NCI-H2171 (cell line): Measurements from ENCODE around the gene RFPL3.
A peak's percentile ranks its signal among the peaks of the same experiment; 100 is the strongest.
"Not testable (repeated sequence)": the region's sequence is repeated elsewhere in the genome, so short reads cannot be mapped to it uniquely, and the experiment has no call there.

Experiments used
- DNase-seq: peaks from one replicate; lab custom pipeline; 2025; lab: John Stamatoyannopoulos, UW

RFPL3 gene

GRCh38 chr22:32357567-32357966 lies at the start of gene RFPL3:
TSS of gene RFPL3 (plus strand) at chr22:32357867. CDS start at chr22:32358072, 205 bp downstream.
- DNase-seq, result not testable (repeated sequence)

GRCh38 chr22:32308191-32308590 lies 49.5 kb upstream of the RFPL3 start:
- no peak for DNase-seq

- DNase-seq, result no peak
These were observed 48.7 kb upstream of the RFPL3 start for GRCh38 chr22:32308934-32309333.

- no peak for DNase-seq
These were observed 47.9 kb upstream of the RFPL3 start for GRCh38 chr22:32309585-32310251.

- DNase-seq, result no peak
These were observed 46.9 kb upstream of the RFPL3 start for GRCh38 chr22:32310777-32311176.

- DNase-seq, result peak; percentile 25
These were observed 46.1 kb upstream of the RFPL3 start for GRCh38 chr22:32311551-32312071.

GRCh38 chr22:32312748-32313147 lies 44.9 kb upstream of the RFPL3 start:
- no peak for DNase-seq

GRCh38 chr22:32313532-32313931 lies 44.1 kb upstream of the RFPL3 start:
- no peak for DNase-seq

- DNase-seq, result no peak
These were observed 40.1 kb upstream of the RFPL3 start for GRCh38 chr22:32317524-32317923.

GRCh38 chr22:32318361-32318760 lies 39.3 kb upstream of the RFPL3 start:
- DNase-seq, result no peak

- no peak for DNase-seq
These were observed 37.7 kb upstream of the RFPL3 start for GRCh38 chr22:32319861-32320406.

GRCh38 chr22:32322986-32323385 lies 34.7 kb upstream of the RFPL3 start:
- no peak for DNase-seq

- DNase-seq, result no peak
These were observed 34.0 kb upstream of the RFPL3 start for GRCh38 chr22:32323513-32324164.

- no peak for DNase-seq
These were observed 32.9 kb upstream of the RFPL3 start for GRCh38 chr22:32324505-32325415.

GRCh38 chr22:32325416-32325801 lies 32.3 kb upstream of the RFPL3 start:
- no peak for DNase-seq

GRCh38 chr22:32325811-32326237 lies 31.8 kb upstream of the RFPL3 start:
- DNase-seq, result no peak

- no peak for DNase-seq
These were observed 31.0 kb upstream of the RFPL3 start for GRCh38 chr22:32326647-32327046.

- DNase-seq, result no peak
These were observed 30.6 kb upstream of the RFPL3 start for GRCh38 chr22:32327066-32327465.

GRCh38 chr22:32327596-32328171 lies 30.0 kb upstream of the RFPL3 start:
- DNase-seq, result no peak

- no peak for DNase-seq
These were observed 29.1 kb upstream of the RFPL3 start for GRCh38 chr22:32328306-32329201.

GRCh38 chr22:32329202-32329645 lies 28.4 kb upstream of the RFPL3 start:
- no peak for DNase-seq
